ENCODE results near the gene IRF2.

DNA sequence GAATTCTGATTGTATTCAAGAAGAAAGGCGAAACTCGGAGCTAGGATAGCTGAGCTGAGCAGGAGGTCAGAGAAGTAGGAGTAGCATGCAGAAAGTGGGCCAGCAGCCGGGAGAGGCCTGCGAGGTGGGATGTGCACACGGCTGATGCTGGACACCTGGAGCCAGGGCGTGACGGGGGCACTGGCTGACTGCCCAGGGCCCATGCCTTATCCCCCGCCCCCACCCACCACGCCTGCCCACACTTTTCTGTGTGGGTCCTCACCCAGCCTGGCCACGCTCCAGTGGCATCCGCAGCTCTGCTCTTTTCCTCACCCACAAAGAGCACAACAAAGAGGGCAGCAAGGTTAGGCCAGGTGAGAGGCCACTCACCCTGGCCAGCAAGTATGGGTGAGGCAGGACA is 30.0 kb upstream of the IRF2 start:
- TF ChIP-seq, protein P1, sequence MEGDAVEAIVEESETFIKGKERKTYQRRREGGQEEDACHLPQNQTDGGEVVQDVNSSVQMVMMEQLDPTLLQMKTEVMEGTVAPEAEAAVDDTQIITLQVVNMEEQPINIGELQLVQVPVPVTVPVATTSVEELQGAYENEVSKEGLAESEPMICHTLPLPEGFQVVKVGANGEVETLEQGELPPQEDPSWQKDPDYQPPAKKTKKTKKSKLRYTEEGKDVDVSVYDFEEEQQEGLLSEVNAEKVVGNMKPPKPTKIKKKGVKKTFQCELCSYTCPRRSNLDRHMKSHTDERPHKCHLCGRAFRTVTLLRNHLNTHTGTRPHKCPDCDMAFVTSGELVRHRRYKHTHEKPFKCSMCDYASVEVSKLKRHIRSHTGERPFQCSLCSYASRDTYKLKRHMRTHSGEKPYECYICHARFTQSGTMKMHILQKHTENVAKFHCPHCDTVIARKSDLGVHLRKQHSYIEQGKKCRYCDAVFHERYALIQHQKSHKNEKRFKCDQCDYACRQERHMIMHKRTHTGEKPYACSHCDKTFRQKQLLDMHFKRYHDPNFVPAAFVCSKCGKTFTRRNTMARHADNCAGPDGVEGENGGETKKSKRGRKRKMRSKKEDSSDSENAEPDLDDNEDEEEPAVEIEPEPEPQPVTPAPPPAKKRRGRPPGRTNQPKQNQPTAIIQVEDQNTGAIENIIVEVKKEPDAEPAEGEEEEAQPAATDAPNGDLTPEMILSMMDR (IDR thresholded peaks at IDR 0.05) = no peak
- no peak for TF ChIP-seq POLR2A (IDR thresholded peaks at IDR 0.05)

All from suprapubic skin (tissue), 3 donors.